A549 treated with Mapracorat at 1 μM for 4 hours (cell line): ENCODE data around the gene DEFB132. TPM values are rescaled to one million over a fixed set of nuclear protein-coding genes. Genes with fewer than 3 reads are reported as not detected.

Source experiments
- total RNA-seq: library from RNA; stranded (reverse); fragments of 200-300 nt; extraction: Qiagen RNA extraction; gene quantifications from 5 replicates; pipeline ENCODE4 v1.2.3, GENCODE V29; 2022

DEFB132 gene, protein sequence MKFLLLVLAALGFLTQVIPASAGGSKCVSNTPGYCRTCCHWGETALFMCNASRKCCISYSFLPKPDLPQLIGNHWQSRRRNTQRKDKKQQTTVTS
- not detected in 5 replicates for total RNA-seq

DNA sequence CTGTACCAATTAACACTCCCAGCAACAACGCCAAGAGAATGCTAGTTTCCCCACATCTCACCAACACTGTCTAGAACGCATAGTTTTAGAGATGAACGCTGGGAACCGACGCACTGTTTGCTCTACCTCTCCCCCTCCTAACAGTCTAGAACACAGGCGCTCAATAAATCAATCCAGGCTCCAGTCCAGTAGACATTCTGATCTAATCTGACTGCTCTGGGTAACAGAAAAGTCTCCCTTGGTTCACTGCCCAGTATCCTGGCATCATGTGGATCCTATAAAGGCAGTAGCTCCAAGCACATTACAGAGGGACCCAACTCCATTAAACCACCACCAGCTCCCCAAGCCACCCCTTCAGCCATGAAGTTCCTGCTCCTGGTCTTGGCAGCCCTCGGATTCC lies at the start of gene DEFB132:
Gene DEFB132 (plus strand): TSS at position 306 of the 400 bp plus-strand sequence. CDS start 55 bp downstream, at position 361.

DNA sequence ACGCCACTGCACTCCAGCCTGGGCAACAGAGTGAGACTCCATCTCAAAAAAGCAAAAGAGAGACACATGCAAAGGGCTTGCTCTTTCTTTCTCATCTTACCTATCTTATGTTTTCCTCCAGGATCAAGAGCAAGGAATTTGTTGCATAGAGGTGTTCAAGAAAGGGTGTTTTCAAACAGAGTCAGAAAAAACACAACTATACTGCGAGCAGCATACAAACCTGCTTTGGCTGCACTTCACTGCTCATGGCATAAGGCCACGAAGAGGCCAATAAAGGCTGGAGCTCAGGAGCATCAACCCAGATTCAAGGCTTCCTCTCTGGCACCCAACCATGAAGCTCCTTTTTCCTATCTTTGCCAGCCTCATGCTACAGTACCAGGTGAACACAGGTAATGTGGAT lies 30.6 kb upstream of the DEFB132 start, which contains the start of gene DEFB129:
Gene DEFB129 (plus strand): TSS at position 301 of the 400 bp plus-strand sequence. CDS start 31 bp downstream, at position 332.

DNA sequence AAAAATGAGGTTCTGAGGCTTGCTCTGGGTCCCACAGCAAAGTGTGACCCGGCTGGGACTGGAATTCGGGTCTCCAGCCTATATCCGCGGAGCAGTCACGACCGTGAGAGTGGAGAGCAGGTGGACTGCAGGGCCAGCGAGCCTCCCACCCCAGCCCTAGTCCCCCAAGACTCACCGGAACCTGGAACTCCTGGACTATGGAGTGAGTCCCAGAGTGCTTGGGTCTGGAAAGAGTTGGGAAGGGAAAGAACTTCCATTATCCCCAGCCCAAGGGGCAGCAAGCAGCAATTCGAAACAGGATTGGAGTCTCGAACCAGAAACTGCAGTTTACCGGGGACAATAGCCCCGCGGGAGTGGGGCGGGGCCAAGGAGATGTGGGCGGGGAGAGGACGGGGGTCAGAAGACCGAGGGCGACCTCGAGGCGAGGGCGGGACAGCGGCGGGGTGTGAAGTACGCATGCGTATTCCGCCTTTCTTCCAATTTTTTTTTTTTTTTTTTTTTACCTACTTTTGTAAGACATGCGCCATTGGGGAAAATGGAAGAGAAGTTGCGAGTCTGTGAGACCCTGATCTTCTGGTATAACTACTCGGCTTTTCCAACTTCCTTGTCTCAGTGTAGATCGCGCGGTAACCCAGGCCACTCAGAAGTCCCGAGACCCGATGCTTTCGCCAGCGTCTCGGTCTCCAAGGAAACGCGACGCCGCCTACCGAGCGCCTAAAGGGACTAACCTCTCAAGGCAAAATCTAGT lies 32.7 kb downstream of the DEFB132 start, which contains the start of gene C20orf96:
Gene C20orf96 (minus strand): TSS at position 667 of the 748 bp plus-strand sequence. CDS start 140 bp downstream, at position 527.

DNA sequence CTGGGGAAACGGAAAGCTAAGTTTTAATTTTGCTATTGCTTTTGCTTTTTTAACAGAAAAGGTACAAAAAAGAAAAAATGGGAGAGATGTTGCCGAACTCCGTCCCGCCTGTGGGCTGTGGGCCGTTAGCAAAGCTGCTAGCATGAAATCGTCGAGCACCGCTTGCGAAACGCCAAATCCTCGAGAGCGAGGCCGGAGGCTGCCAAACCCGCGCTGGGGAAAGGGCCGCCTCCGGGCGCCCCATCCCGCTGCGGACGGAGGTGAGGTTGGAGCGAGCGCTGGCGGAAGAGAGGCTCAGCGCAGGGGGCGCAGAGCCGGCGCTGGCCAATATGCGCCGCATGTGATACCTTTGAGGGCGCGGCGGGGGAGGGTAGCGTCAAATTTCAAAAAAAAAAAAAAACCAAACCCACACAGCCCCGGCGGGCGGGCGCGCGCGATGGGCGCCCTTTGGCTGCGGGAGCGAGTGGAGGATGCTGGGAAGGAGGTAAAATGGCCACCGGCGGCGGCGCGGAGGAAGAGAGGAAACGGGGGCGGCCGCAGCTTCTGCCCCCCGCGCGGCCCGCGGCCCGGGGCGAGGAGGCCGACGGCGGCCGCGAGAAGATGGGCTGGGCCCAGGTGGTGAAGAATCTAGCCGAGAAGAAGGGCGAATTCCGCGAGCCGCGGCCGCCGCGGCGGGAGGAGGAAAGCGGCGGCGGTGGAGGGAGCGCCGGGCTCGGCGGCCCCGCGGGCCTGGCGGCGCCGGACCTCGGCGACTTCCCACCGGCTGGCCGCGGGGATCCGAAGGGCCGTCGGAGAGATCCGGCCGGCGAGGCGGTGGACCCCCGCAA lies 39.8 kb downstream of the DEFB132 start, which contains the start of gene ZCCHC3:
Gene ZCCHC3 (plus strand): TSS at position 473 of the 827 bp plus-strand sequence. CDS start 17 bp downstream, at position 490.

Other genes with a start within 250 kb of the DEFB132 start
- gene DEFB125, start 170.1 kb upstream of the DEFB132 start, total RNA-seq: not detected in 5 replicates
- not detected in 5 replicates for gene DEFB126, start 115.1 kb upstream of the DEFB132 start, total RNA-seq
- not detected in 5 replicates for gene DEFB127, start 100.3 kb upstream of the DEFB132 start, total RNA-seq
- not detected in 5 replicates for gene DEFB128, start 68.0 kb upstream of the DEFB132 start, total RNA-seq
- gene DEFB129, start 30.5 kb upstream of the DEFB132 start, total RNA-seq: not detected in 5 replicates
- 11.0 to 12.2 TPM (median 11.9 TPM) in 5 replicates for gene C20orf96, start 33.0 kb downstream of the DEFB132 start, total RNA-seq
- gene ZCCHC3, start 39.8 kb downstream of the DEFB132 start, total RNA-seq: 17.8 to 24.3 TPM (median 21.6 TPM) in 5 replicates
- gene SOX12, start 67.8 kb downstream of the DEFB132 start, total RNA-seq: 18.3 to 27.5 TPM (median 26.0 TPM) in 5 replicates
- gene NRSN2, start 89.4 kb downstream of the DEFB132 start, total RNA-seq: 57.7 to 65.0 TPM (median 62.1 TPM) in 5 replicates
- gene TRIB3, start 123.0 kb downstream of the DEFB132 start, total RNA-seq: 44.1 to 55.8 TPM (median 53.8 TPM) in 5 replicates
- gene RBCK1, start 150.6 kb downstream of the DEFB132 start, total RNA-seq: 100 to 142 TPM (median 138 TPM) in 5 replicates
- gene TBC1D20, start 204.8 kb downstream of the DEFB132 start, total RNA-seq: 30.9 to 34.9 TPM (median 33.9 TPM) in 5 replicates